Uterus (tissue), 4 donors: ENCODE measurements around the gene C9orf78. TPM values are rescaled to one million over a fixed set of nuclear protein-coding genes. Genes with fewer than 3 reads are reported as not detected.

Experiments used
- DNase-seq, 2 donors: peaks; one replicate each; pipeline ENCODE4 v3.0.0-alpha.2; 2019 to 2020
- H3K27ac ChIP-seq, 2 donors: fragments of 200-600 bp; sonication (generic); 1 replicate in 1 of 2; 2 replicates in 1 of 2; pipeline ENCODE4 v1.5.1; 2016 to 2018
- H3K27me3 ChIP-seq, 2 donors: fragments of 200-600 bp; sonication (generic); one replicate each; pipeline ENCODE4 v1.5.1; 2018 to 2019; ENCODE audit warnings: control low read depth in 1 of 2
- H3K36me3 ChIP-seq, 2 donors: fragments of 200-600 bp; sonication (generic); one replicate each; pipeline ENCODE4 v1.5.1; 2019; ENCODE audit warnings: control low read depth in 1 of 2
- H3K4me1 ChIP-seq, 2 donors: fragments of 200-600 bp; sonication (generic); one replicate each; pipeline ENCODE4 v1.5.1; 2018 to 2019; ENCODE audit warnings: control low read depth in 1 of 2
- H3K4me3 ChIP-seq, 2 donors: fragments of 200-600 bp; sonication (generic); 1 replicate in 1 of 2; 2 replicates in 1 of 2; pipeline ENCODE4 v1.5.1; 2018 to 2019; ENCODE audit warnings: mild to moderate bottlenecking in 1 of 2
- H3K9me3 ChIP-seq, 2 donors: fragments of 200-600 bp; sonication (generic); one replicate each; pipeline ENCODE4 v1.5.1; 2019; ENCODE audit warnings: control low read depth in 1 of 2
- POLR2A ChIP-seq, 2 donors: fragments of 450-650 bp; IDR thresholded peaks; one replicate each; pipeline ENCODE4 v1.6.1; 2016; ENCODE audit warnings: antibody characterized with exemption in 2 of 2, mild to moderate bottlenecking in 1 of 2, moderate library complexity in 1 of 2
- intact Hi-C: fragments of 100-400 bp; cut with DNase I; formaldehyde crosslinking; loops from one replicate; pipeline ENCODE4 v1.15.1; 2023; ENCODE audit warnings: low total_unique reads
- total RNA-seq, 4 donors: library from RNA; depleted of rRNA in 3 of 4; stranded (reverse); fragments of >200 nt in 3 of 4; gene quantifications; one replicate each; pipeline versions ENCODE4 v1.1.0 to v1.2.4, GENCODE V29; 2014 to 2023
- TF ChIP-seq, protein P1 (sequence below), 4 experiments: fragments of 200-600 bp in 2 of 4; fragments of 450-650 bp in 2 of 4; sonication (generic) in 2 of 4; IDR thresholded peaks; one replicate each; pipeline ENCODE4 v1.5.1; 2016 to 2019; ENCODE audit warnings: antibody characterized with exemption in 4 of 4, mild to moderate bottlenecking in 2 of 4, moderate library complexity in 1 of 4
- donor health status: DM: yes; HTN: yes; CAD: no.

Gene C9orf78
- total RNA-seq, 4 donors from 2014 or later: 17.4 to 56.9 (median 35.0) TPM

DNA sequence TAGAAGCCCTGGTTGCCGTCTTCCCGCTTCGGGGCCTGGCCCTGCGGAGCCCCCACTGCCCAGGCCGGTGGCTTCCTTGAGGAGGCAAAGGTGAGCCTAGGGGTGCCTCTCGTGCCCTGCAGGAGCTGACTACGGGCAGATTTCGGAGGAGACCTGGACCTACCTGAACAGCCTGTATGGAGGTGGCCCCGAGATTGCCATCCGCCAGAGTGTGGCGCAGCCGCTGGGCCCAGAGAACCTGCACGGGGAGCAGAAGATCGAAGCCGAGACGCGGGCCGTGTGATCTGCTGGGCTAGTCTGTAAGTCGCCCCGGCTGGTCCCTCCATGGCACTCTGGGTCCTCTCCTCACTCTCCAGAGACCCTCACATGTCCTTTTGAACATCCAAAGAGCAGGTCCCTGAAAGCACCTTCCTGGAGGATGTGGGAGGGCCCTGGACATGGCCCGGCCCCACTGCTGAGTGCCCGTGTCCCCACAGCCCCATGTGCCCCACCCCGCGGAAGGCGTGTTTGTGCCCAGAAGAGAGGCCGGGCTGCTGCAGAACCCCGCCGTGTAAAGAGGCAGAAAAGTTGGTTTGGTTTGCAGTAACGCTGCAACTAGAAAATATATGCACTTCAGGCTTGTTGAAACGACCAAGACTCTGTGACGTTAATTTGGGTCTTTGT lies 45.0 kb upstream of the C9orf78 start:
- no peak for DNase-seq
- H3K27me3 ChIP-seq: no peaks in the 10 kb centered on the region
- H3K9me3 ChIP-seq: no peaks in the 10 kb centered on the region
- no peak for TF ChIP-seq POLR2A (IDR thresholded peaks at IDR 0.05)
- TF ChIP-seq, protein P1, sequence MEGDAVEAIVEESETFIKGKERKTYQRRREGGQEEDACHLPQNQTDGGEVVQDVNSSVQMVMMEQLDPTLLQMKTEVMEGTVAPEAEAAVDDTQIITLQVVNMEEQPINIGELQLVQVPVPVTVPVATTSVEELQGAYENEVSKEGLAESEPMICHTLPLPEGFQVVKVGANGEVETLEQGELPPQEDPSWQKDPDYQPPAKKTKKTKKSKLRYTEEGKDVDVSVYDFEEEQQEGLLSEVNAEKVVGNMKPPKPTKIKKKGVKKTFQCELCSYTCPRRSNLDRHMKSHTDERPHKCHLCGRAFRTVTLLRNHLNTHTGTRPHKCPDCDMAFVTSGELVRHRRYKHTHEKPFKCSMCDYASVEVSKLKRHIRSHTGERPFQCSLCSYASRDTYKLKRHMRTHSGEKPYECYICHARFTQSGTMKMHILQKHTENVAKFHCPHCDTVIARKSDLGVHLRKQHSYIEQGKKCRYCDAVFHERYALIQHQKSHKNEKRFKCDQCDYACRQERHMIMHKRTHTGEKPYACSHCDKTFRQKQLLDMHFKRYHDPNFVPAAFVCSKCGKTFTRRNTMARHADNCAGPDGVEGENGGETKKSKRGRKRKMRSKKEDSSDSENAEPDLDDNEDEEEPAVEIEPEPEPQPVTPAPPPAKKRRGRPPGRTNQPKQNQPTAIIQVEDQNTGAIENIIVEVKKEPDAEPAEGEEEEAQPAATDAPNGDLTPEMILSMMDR (IDR thresholded peaks at IDR 0.05): no peak
- no peaks in the 10 kb centered on the region for H3K36me3 ChIP-seq
- no peak overlapping the region for H3K4me3 ChIP-seq
- intact Hi-C loops: loop anchor here (10.0 kb wide), 1 partner anchor 355 kb away; no protein-coding TSS in a partner anchor
- H3K27ac ChIP-seq: no peak overlapping the region
- peaks cover 0 to 5% of the 10 kb centered on the region in 2 donors for H3K4me1 ChIP-seq

DNA sequence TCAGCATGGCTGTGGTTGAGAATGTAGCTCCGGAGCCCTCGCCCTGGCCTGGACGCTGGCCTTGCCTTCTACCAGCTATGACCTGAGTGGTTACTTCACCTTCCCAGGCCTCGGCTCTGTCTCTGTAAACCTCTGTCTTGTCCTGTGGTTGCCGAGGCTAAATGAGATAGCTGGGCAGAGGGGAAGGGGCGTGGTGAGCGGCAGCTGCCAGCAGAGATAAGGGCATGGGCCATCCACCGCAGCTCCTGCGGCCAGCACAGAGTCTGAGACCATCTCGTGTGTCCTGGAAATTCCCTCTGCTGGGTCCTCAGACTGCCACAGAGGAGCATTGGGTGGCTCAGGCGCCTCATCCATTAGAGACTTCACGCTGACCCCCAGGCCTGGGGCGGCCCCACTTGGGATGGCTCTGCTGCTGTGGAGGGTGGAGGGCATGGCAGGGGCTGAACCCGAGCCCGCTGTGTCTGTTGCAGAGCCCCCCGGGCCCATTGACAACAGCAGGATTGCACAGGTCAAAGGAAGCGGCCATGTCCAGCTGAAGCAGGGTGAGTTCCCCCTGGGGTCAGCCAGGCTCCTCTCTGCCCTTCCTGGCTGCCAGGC lies 44.1 kb upstream of the C9orf78 start:
- TF ChIP-seq POLR2A (IDR thresholded peaks at IDR 0.05): no peak
- TF ChIP-seq, protein P1 (IDR thresholded peaks at IDR 0.05): no peak
- no peaks in the 10 kb centered on the region for H3K27me3 ChIP-seq
- H3K36me3 ChIP-seq: no peaks in the 10 kb centered on the region
- H3K9me3 ChIP-seq: no peaks in the 10 kb centered on the region
- intact Hi-C loops: no loop called here
- no peak overlapping the region for H3K4me3 ChIP-seq
- no peak overlapping the region for H3K27ac ChIP-seq
- no peak for DNase-seq
- no peaks in the 10 kb centered on the region for H3K4me1 ChIP-seq

DNA sequence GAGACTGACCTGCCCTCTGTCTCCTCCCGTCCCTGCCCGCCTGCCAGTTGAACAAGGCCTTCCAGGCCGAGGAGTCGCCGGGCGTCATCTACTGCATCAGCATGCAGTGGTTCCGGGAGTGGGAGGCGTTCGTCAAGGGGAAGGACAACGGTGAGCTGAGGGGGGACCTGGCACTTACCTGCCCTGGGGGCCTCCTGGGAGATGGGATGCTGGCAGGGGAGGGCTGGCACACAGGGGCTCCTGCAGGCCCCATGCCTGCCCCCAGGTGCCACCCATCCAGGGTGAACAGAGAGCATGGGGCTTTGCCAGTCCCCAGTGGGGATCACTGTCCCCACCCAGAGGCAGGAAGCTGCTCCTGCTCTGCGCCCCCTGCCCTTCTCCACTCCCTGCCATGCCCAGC lies 43.2 kb upstream of the C9orf78 start:
- Histone ChIP-seq H3K36me3 (no peaks in the 10 kb centered on the region), H3K27ac (no peak overlapping the region), H3K27me3 (no peaks in the 10 kb centered on the region), H3K4me3 (no peak overlapping the region), H3K9me3 (no peaks in the 10 kb centered on the region), H3K4me1 (no peaks in the 10 kb centered on the region)
- DNase-seq: no peak
- TF ChIP-seq, protein P1 (IDR thresholded peaks at IDR 0.05): no peak
- no peak for TF ChIP-seq POLR2A (IDR thresholded peaks at IDR 0.05)
- intact Hi-C loops: no loop called here

DNA sequence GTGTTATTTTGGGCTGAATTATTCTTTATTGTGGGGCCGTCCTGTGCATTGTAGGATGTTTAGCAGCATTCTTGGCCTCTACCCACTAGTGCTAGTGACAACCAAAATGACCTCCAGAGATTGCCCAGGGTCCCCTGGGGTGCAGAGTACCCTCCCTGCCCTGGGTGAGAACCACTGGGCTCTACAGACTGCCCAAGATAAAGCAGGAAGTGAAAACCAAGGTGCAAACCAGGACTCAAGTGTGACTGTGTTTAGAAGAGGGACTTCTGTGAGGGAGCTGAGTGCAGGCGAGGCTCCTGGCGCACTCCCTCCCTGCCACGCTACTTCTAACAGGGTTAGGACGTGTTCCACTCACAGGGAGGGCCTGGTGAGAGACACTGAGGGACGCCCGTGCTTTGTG lies 41.7 kb upstream of the C9orf78 start:
- Histone ChIP-seq H3K9me3 (no peaks in the 10 kb centered on the region), H3K4me1 (no peaks in the 10 kb centered on the region), H3K4me3 (no peak overlapping the region), H3K36me3 (no peaks in the 10 kb centered on the region), H3K27ac (no peak overlapping the region), H3K27me3 (no peaks in the 10 kb centered on the region)
- TF ChIP-seq, protein P1 (IDR thresholded peaks at IDR 0.05): no peak
- no peak for TF ChIP-seq POLR2A (IDR thresholded peaks at IDR 0.05)
- intact Hi-C loops: no loop called here
- DNase-seq: no peak

DNA sequence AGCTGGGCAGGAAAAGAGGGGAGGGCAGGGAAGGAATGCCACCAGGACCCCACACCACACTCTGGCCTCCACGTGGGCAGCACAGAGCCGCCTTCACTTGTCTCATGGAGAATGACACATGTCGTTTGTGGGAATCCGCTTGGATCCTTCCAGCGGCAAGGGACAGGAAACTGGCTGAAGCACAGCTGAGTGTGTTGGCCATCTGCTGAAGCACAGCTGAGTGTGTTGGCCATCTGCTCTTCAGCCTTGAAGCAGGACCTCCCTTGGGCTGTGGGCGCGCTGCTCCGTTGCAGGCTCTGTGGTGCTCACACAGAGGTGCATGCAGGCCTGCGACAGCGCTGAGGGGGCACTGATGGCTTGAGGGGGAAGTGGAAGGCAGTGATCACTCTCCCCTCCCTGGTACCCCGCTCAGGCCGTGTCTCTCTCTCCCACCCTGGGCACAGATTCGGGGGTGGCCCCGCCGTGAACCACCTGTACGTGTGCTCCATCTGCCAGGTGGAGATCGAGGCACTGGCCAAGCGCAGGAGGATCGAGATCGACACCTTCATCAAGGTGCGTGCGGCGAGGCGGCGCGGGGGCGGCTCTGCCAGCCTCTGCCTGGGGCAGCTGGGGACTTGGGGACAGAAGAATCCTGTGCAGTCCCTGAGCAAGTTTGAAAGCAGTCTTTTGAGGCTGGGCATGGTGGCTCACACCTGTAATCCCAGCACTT lies 40.8 kb upstream of the C9orf78 start:
- no peaks in the 10 kb centered on the region for H3K27me3 ChIP-seq

More for the DNA sequence above, 40.8 kb upstream of the C9orf78 start:
- DNase-seq: no peak
- no peaks in the 10 kb centered on the region for H3K36me3 ChIP-seq
- no peak overlapping the region for H3K27ac ChIP-seq
- no peak for TF ChIP-seq POLR2A (IDR thresholded peaks at IDR 0.05)
- TF ChIP-seq, protein P1 (IDR thresholded peaks at IDR 0.05): no peak
- no peak overlapping the region for H3K4me3 ChIP-seq
- H3K9me3 ChIP-seq: no peaks in the 10 kb centered on the region
- intact Hi-C loops: no loop called here
- no peaks in the 10 kb centered on the region for H3K4me1 ChIP-seq
